Lung (tissue), 12 donors: ENCODE data around the gene LGR4. TPM values are rescaled to one million over a fixed set of nuclear protein-coding genes. Genes with fewer than 3 reads are reported as not detected.

Experiments used
- ATAC-seq: fragments of 200-7000 bp; cut with Tn5 transposase; one replicate; pipeline ENCODE4 v1.9.1; 2020; ENCODE audit warnings: moderate number of reproducible peaks; ENCODE audit not compliant: insufficient read depth, low FRiP score
- DNase-seq, 3 donors: peaks; one replicate each; pipeline ENCODE4 v3.0.0-alpha.2; 2013 to 2017
- H3K27ac ChIP-seq, 2 donors: one replicate each; pipeline ENCODE4 v1.5.1; 2013; ENCODE audit warnings: mild to moderate bottlenecking in 2 of 2, moderate library complexity in 2 of 2, control low read depth in 1 of 2, inconsistent platforms in 1 of 2, low read depth in 1 of 2, low read length in 1 of 2
- H3K27me3 ChIP-seq, 3 donors: one replicate each; pipeline ENCODE4 v1.5.1; 2013; ENCODE audit warnings: low read length in 2 of 3; ENCODE audit not compliant: control insufficient read depth in 3 of 3, insufficient read depth in 3 of 3
- H3K36me3 ChIP-seq, 4 donors: one replicate each; pipeline ENCODE4 v1.5.1; 2013; ENCODE audit warnings: low read length in 4 of 4, mild to moderate bottlenecking in 1 of 4, moderate library complexity in 1 of 4; ENCODE audit not compliant: control insufficient read depth in 4 of 4, insufficient read depth in 4 of 4
- H3K4me1 ChIP-seq, 5 donors: one replicate each; pipeline ENCODE4 v1.5.1; 2013; ENCODE audit warnings: low read length in 5 of 5, mild to moderate bottlenecking in 2 of 5, moderate library complexity in 1 of 5; ENCODE audit not compliant: control insufficient read depth in 5 of 5, insufficient read depth in 5 of 5
- H3K4me3 ChIP-seq: one replicate; pipeline ENCODE4 v1.5.1; 2013; ENCODE audit warnings: mild to moderate bottlenecking, control low read depth, moderate library complexity
- H3K9ac ChIP-seq, 2 donors: one replicate each; pipeline ENCODE4 v1.5.1; 2013; ENCODE audit warnings: low read length in 2 of 2, control low read depth in 1 of 2; ENCODE audit not compliant: insufficient read depth in 1 of 2
- H3K9me3 ChIP-seq, 4 donors: one replicate each; pipeline ENCODE4 v1.5.1; 2013; ENCODE audit warnings: low read length in 3 of 4, mild to moderate bottlenecking in 1 of 4, moderate library complexity in 1 of 4; ENCODE audit not compliant: control insufficient read depth in 4 of 4, insufficient read depth in 3 of 4
- CTCF ChIP-seq: IDR thresholded peaks from 2 replicates; pipeline ENCODE4 v1.5.1; 2012; ENCODE audit warnings: mild to moderate bottlenecking; ENCODE audit errors: control extremely low read depth, extremely low read depth
- WGBS, 2 donors: extraction: QIAGEN DNeasy Blood & Tissue Kit; methylation state at CpG; one replicate each; pipeline ENCODE4 v1.1.7; 2013; 5-methylcytosine and 5-hydroxymethylcytosine counted together
- polyA plus RNA-seq, 2 donors: library from polyadenylated mRNA; stranded (reverse); fragments of 200-250 nt; gene quantifications; one replicate each; pipeline ENCODE4 v1.2.1, GENCODE V29; 2013
- total RNA-seq, 2 donors: library from RNA; depleted of rRNA in 1 of 2; stranded (reverse); fragments of >200 nt in 1 of 2; gene quantifications; one replicate each; pipeline ENCODE4 v1.2.1, GENCODE V29; 2014 to 2021
- donor health status: control.
- donor health status: control.
- donor health status: Bipolar disorder and iron deficiency.
- donor health status: healthy.
- donor health status: DM: yes; HTN: yes; CAD: no.

LGR4 gene
- total and polyA plus RNA-seq, 4 donors = 2.2 to 29.2 (median 3.7) TPM

DNA sequence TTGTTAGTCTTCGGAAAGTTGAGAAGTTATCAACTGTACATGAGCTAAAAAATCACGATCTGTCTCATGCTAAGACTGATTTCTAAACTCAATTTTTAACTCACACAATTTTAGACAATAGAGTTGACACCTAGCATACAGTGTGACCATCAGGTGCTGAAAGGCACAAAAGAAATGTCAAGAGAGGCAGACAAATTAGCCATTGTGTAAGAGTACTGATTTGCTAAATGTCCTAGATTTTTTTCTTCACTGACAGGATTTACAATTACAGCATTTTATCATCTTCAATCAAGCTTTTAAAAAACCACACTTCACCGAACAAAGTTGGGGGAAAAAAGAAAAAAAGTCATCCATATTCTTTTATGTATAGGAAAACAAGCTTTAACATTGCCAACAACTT lies 7.0 kb downstream of the LGR4 start:
- Histone ChIP-seq H3K9ac (no peak overlapping the region), H3K27me3 (peaks cover 0 to 29% (median 0%) of the 10 kb centered on the region in 3 donors), H3K4me3 (no peak overlapping the region), H3K36me3 (no peaks in the 10 kb centered on the region), H3K27ac (peak overlapping the region in 1 of 2 donors; percentile 21), H3K9me3 (no peaks in the 10 kb centered on the region), H3K4me1 (peaks cover 0 to 20% (median 5%) of the 10 kb centered on the region in 5 donors)
- no peak for ATAC-seq
- no peak for TF ChIP-seq CTCF
- WGBS, 2 donors = 80 to 88% methylated on average over 3 of the region's 3 CpGs
- no peak for DNase-seq

DNA sequence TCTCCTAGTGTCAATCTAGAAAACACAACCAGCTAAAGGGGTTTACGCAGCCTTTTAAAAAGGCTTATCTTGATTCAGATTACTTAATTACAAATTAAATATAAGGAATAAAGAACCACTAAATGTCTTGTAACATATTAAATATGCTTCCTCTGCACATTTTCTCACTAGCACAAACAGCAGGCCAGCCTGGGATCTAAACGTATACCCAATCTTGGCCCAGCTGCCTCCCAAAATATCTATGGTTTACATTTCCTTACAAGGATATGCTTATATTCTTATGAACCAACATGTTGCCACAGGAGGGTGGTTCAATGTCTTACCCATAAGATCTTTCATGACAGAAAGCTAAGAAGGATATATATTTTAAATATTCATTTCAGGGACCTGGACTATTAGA lies 7.7 kb downstream of the LGR4 start:
- H3K9ac ChIP-seq = peak overlapping the region in 1 of 2 donors; percentile 39
- H3K4me3 ChIP-seq = no peak overlapping the region
- WGBS, 2 donors = 76 to 86% methylated on average over 2 of the region's 2 CpGs
- no peak for ATAC-seq
- DNase-seq = peak in 2 of 3 donors; percentile 50 to 54
- no peaks in the 10 kb centered on the region for H3K36me3 ChIP-seq
- peaks cover 0 to 26% (median 7%) of the 10 kb centered on the region in 5 donors for H3K4me1 ChIP-seq
- peaks cover 0 to 28% (median 0%) of the 10 kb centered on the region in 3 donors for H3K27me3 ChIP-seq
- TF ChIP-seq CTCF = no peak
- H3K27ac ChIP-seq = peak overlapping the region in 1 of 2 donors; percentile 21
- H3K9me3 ChIP-seq = no peaks in the 10 kb centered on the region

DNA sequence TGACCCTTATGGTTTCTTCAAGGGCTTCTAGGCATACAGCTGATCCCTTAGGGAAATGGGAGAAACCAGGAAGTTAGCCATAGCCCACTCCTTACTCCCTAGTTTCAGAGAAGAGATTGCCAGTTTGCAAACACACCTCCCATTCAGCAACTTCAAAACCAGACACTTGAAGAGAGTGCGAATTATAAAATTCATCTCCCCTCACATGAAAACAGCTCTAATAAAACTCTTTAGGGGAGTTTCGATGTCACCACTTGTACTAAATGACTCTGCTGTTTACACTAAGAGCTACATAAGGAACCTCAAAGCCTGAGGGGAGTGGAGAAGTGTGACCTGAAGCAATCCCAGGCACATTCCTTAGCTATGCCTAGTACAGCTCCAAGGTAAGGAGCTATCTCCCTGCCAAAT lies 8.3 kb downstream of the LGR4 start:
- H3K4me3 ChIP-seq = no peak overlapping the region
- peaks cover 0 to 26% (median 7%) of the 10 kb centered on the region in 5 donors for H3K4me1 ChIP-seq
- TF ChIP-seq CTCF = no peak
- DNase-seq (peak in 1 of 3 donors; percentile 32), ATAC-seq (peak; percentile 60)
- H3K9ac ChIP-seq = no peak overlapping the region
- H3K27me3 ChIP-seq = peaks cover 0 to 24% (median 0%) of the 10 kb centered on the region in 3 donors
- 66 to 74% methylated on average over 2 of the region's 2 CpGs for WGBS, 2 donors
- no peaks in the 10 kb centered on the region for H3K9me3 ChIP-seq
- H3K27ac ChIP-seq = no peak overlapping the region
- H3K36me3 ChIP-seq = no peaks in the 10 kb centered on the region

- 39 to 71% methylated on average over 5 of the region's 5 CpGs for WGBS, 2 donors
- Histone ChIP-seq H3K4me1 (peaks cover 0 to 26% (median 7%) of the 10 kb centered on the region in 5 donors), H3K9ac (no peak overlapping the region), H3K4me3 (no peak overlapping the region), H3K27ac (no peak overlapping the region), H3K36me3 (no peaks in the 10 kb centered on the region), H3K9me3 (no peaks in the 10 kb centered on the region), H3K27me3 (peaks cover 0 to 20% (median 0%) of the 10 kb centered on the region in 3 donors)
- DNase-seq = no peak
- no peak for ATAC-seq
- TF ChIP-seq CTCF = no peak
These were observed 10.0 kb downstream of the LGR4 start for GRCh38 chr11:27462543-27462942.
